Smooth muscle cell of the pulmonary artery (primary cell): ENCODE measurements around the gene POLK. TPM values are rescaled to one million over a fixed set of nuclear protein-coding genes. Genes with fewer than 3 reads are reported as not detected.

Experiments used
- total RNA-seq: library from RNA; depleted of rRNA; stranded (reverse); fragments of >200 nt; gene quantifications from 2 replicates; pipeline ENCODE4 v1.2.3, GENCODE V29; 2014

Gene POLK
- total RNA-seq = 32.7 and 37.2 TPM in 2 replicates

DNA sequence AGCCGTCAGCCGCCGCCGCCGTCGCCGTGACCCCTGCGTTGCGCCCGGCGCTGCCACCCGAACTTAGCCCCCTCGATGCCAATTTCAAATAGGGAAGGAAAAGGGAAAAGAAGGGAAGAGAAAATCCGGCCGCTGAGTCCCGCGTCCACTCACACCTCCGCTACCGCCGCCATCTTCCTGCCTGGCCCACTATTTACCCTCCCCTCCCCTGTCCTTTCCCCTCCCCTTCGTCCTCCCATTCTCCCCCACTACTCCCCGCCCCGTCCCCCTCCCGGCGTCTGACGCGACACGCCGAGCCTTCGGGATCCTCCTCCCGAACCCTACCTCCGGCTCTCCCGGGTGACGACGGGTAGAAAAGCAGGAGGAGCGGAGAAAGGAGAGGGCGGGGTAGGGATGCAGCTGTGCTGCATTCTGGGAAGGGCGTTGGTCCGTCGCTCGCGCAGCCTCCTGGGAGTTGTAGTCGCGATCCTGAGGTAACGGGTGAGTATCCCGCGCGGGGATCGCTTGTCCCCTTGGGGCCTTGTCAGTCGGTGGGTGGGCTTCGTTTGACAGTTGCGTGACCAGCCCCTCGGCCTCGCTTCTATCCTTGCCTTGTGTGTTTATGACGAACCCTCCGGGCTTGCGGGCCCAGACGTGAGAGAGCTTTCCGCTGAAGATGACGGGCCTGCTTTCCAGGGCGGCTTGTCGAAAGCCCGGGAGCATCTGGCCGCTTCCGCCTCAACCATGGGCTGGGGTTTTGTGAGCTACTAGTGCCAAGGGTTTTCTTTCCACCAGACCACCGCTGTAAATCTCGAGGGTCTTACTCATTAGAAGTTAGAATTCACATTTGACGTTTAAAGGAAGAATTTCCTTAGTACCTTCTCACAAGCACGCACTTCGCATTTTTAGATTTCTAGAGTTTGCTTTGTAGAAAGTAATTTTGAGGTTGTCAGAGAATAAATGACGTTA is at the start of gene POLK, which contains the start of gene CERT1:
TSS of gene POLK (plus strand) at position 457 of the 948 bp plus-strand sequence.
TSS of gene CERT1 (minus strand) at position 195 of the 948 bp plus-strand sequence. CDS start 422 bp downstream, outside the sequence.

GRCh38 chr5:75611311-75612225 is 99.9 kb downstream of the POLK start, which contains the start of gene ANKDD1B:
ANKDD1B (plus strand) TSS chr5:75611453; CDS start chr5:75611635, 182 bp downstream.

Other genes starting within 250 kb of the POLK start
- 54.4 and 60.6 TPM in 2 replicates for gene HMGCR, start 174.7 kb upstream of the POLK start, total RNA-seq
- 47.5 and 47.8 TPM in 2 replicates for gene CERT1, start 262 bp upstream of the POLK start, total RNA-seq
- gene ANKDD1B, start 99.6 kb downstream of the POLK start, total RNA-seq = 0.96 and 1.2 TPM in 2 replicates
- gene POC5, start 205.5 kb downstream of the POLK start, total RNA-seq = 7.0 and 8.4 TPM in 2 replicates